CD4-positive, alpha-beta memory T cell (primary cell): ENCODE results near the gene BBS2. TPM values are rescaled to one million over a fixed set of nuclear protein-coding genes. Genes with fewer than 3 reads are reported as not detected.

Experiments
- CTCF ChIA-PET: fragments of 350-600 bp; sonication (Branson Sonifier 250); formaldehyde crosslinking; loops from one replicate; lab custom pipeline; 2021; ENCODE audit warnings: inconsistent platforms; ENCODE audit not compliant: partially characterized antibody; lab: Charles Lee
- POLR2A ChIA-PET: fragments of 350-600 bp; sonication (Branson Sonifier 250); formaldehyde crosslinking; loops from one replicate; lab custom pipeline; 2021; ENCODE audit not compliant: partially characterized antibody; lab: Charles Lee
- DNase-seq, 5 donors: peaks; one replicate each; pipeline versions ENCODE4 v3.0.0 to v3.0.0-alpha.2; 2020 to 2022; ENCODE audit warnings: mixed read lengths in 1 of 5
- H3K27ac ChIP-seq: one replicate; pipeline ENCODE4 v1.7.0; 2013; ENCODE audit warnings: low read depth, low read length
- H3K27me3 ChIP-seq: 2 replicates; pipeline ENCODE4 v1.7.0; 2013; ENCODE audit warnings: mild to moderate bottlenecking, low read length, moderate library complexity; ENCODE audit not compliant: insufficient read depth
- H3K36me3 ChIP-seq: 2 replicates; pipeline ENCODE4 v1.7.0; 2013; ENCODE audit warnings: mild to moderate bottlenecking, low read length, moderate library complexity; ENCODE audit not compliant: insufficient read depth
- H3K4me1 ChIP-seq: 2 replicates; pipeline ENCODE4 v1.7.0; 2013; ENCODE audit warnings: mild to moderate bottlenecking, low read length, moderate library complexity; ENCODE audit not compliant: insufficient read depth
- H3K4me3 ChIP-seq, 2 donors: one replicate each; pipeline ENCODE4 v1.7.0; 2013; ENCODE audit warnings: low read length in 2 of 2, mild to moderate bottlenecking in 1 of 2
- H3K9me3 ChIP-seq, 2 donors: one replicate each; pipeline ENCODE4 v1.7.0; 2013; ENCODE audit warnings: low read length in 2 of 2, control low read depth in 1 of 2; ENCODE audit not compliant: control insufficient read depth in 1 of 2
- H3K27ac Mint-ChIP-seq, 7 donors: one replicate each; pipeline ENCODE4 v1.8.0; 2020 to 2021; ENCODE audit warnings: mixed read lengths in 7 of 7, mild to moderate bottlenecking in 6 of 7, inconsistent platforms in 3 of 7, moderate library complexity in 3 of 7
- H3K27me3 Mint-ChIP-seq, 2 donors: one replicate each; pipeline ENCODE4 v1.8.0; 2020 to 2021; ENCODE audit warnings: mixed read lengths in 2 of 2
- H3K36me3 Mint-ChIP-seq, 2 donors: one replicate each; pipeline ENCODE4 v1.8.0; 2020 to 2021; ENCODE audit warnings: mixed read lengths in 2 of 2, inconsistent platforms in 1 of 2, mild to moderate bottlenecking in 1 of 2
- H3K4me1 Mint-ChIP-seq, 4 donors: one replicate each; pipeline ENCODE4 v1.8.0; 2020 to 2021; ENCODE audit warnings: mixed read lengths in 4 of 4, mild to moderate bottlenecking in 1 of 4
- H3K4me3 Mint-ChIP-seq, 8 donors: one replicate each; pipeline ENCODE4 v1.8.0; 2020 to 2021; ENCODE audit warnings: mixed read lengths in 8 of 8, mild to moderate bottlenecking in 7 of 8, moderate library complexity in 6 of 8, inconsistent platforms in 3 of 8
- H3K9me3 Mint-ChIP-seq, 8 donors: one replicate each; pipeline ENCODE4 v1.8.0; 2020 to 2021; ENCODE audit warnings: mixed read lengths in 8 of 8, mild to moderate bottlenecking in 5 of 8, inconsistent platforms in 3 of 8, moderate library complexity in 1 of 8
- intact Hi-C: fragments of 100-400 bp; cut with micrococcal nuclease; formaldehyde crosslinking; loops from one replicate; pipeline ENCODE4 v1.15.1; 2023
- polyA plus RNA-seq, 2 donors: library from polyadenylated mRNA; unstranded; fragments of 300-500 nt; fragmentation: Illumina TruSeq; gene quantifications; one replicate each; pipeline ENCODE4 v1.2.3, GENCODE V29; 2021
- total RNA-seq, 2 experiments: library from RNA; stranded (reverse); gene quantifications; one replicate each; pipeline ENCODE4 v1.2.3, GENCODE V29; 2021

The BBS2 gene
- total and polyA plus RNA-seq, 4 experiments from 2014 or later: 36.6 to 96.0 (median 67.5) TPM

- Histone ChIP-seq H3K27me3 (no peaks in the 10 kb centered on the region), H3K9me3 (no peaks in the 10 kb centered on the region), H3K4me1 (no peaks in the 10 kb centered on the region), H3K27ac (no peak overlapping the region), H3K36me3 (peaks cover 25% of the 10 kb centered on the region), H3K4me3 (no peak overlapping the region)
- H3K27ac Mint-ChIP-seq: peak overlapping the region in 1 of 7 donors; percentile 18
- peaks cover 35 to 63% of the 10 kb centered on the region in 2 donors for H3K36me3 Mint-ChIP-seq
- no peak overlapping the region for H3K4me3 Mint-ChIP-seq
- ChIA-PET POLR2A (no interaction called here), CTCF (no interaction called here)
- H3K9me3 Mint-ChIP-seq: no peaks in the 10 kb centered on the region
- DNase-seq: no peak
- no peaks in the 10 kb centered on the region for H3K27me3 Mint-ChIP-seq
- intact Hi-C loops: no loop called here
- H3K4me1 Mint-ChIP-seq: peaks cover 0 to 5% (median 2%) of the 10 kb centered on the region in 4 donors
Observed at GRCh38 chr16:56436258-56436657, 83.6 kb downstream of the BBS2 start.

Other genes starting within 250 kb of the BBS2 start
- gene AMFR, start 94.5 kb downstream of the BBS2 start, total RNA-seq: 10 to 100 TPM; 59.8 to 67.6 TPM
- 10 to 100 TPM; 45.7 to 61.0 TPM for gene AMFR, start 94.5 kb downstream of the BBS2 start, polyA plus RNA-seq
- gene NUDT21, start 68.7 kb downstream of the BBS2 start, total RNA-seq: 100 to 1,000 TPM; 109 to 110 TPM
- gene NUDT21, start 68.7 kb downstream of the BBS2 start, polyA plus RNA-seq: 10 to 100 TPM; 78.3 to 98.4 TPM
- gene OGFOD1, start 68.5 kb downstream of the BBS2 start, total RNA-seq: 10 to 100 TPM; 42.7 to 47.2 TPM
- 100 to 1,000 TPM; 115 to 151 TPM for gene OGFOD1, start 68.5 kb downstream of the BBS2 start, polyA plus RNA-seq
- gene MT4, start 45.0 kb upstream of the BBS2 start, total RNA-seq: not detected
- not detected for gene MT4, start 45.0 kb upstream of the BBS2 start, polyA plus RNA-seq
- not detected for gene MT3, start 69.5 kb upstream of the BBS2 start, total RNA-seq
- 1 to 10 TPM in 1 of 2 donors, not detected in 1; 1.1 TPM for gene MT3, start 69.5 kb upstream of the BBS2 start, polyA plus RNA-seq
- 10 to 100 TPM; 15.8 to 17.7 TPM for gene MT2A, start 88.6 kb upstream of the BBS2 start, total RNA-seq
- gene MT2A, start 88.6 kb upstream of the BBS2 start, polyA plus RNA-seq: 100 to 1,000 TPM in 1 of 2 donors, 10 to 100 TPM in 1; 87.5 to 226 TPM
- gene MT1E, start 105.8 kb upstream of the BBS2 start, total RNA-seq: not detected
- 10 to 100 TPM in 1 of 2 donors, 1 to 10 TPM in 1; 6.8 to 16.0 TPM for gene MT1E, start 105.8 kb upstream of the BBS2 start, polyA plus RNA-seq
- not detected for gene MT1M, start 112.6 kb upstream of the BBS2 start, total RNA-seq
- not detected for gene MT1M, start 112.6 kb upstream of the BBS2 start, polyA plus RNA-seq
- not detected for gene MT1A, start 118.6 kb upstream of the BBS2 start, total RNA-seq
- not detected for gene MT1A, start 118.6 kb upstream of the BBS2 start, polyA plus RNA-seq
- not detected for gene MT1B, start 131.9 kb upstream of the BBS2 start, total RNA-seq
- gene MT1B, start 131.9 kb upstream of the BBS2 start, polyA plus RNA-seq: not detected
- gene MT1F, start 137.9 kb upstream of the BBS2 start, total RNA-seq: 10 to 100 TPM in 1 of 2 experiments, 1 to 10 TPM in 1; 8.3 to 12.9 TPM
- 10 to 100 TPM; 12.0 to 28.9 TPM for gene MT1F, start 137.9 kb upstream of the BBS2 start, polyA plus RNA-seq
- gene MT1G, start 148.0 kb upstream of the BBS2 start, total RNA-seq: not detected
- 1 to 10 TPM in 1 of 2 donors, not detected in 1; 1.3 TPM for gene MT1G, start 148.0 kb upstream of the BBS2 start, polyA plus RNA-seq
- gene MT1H, start 149.8 kb upstream of the BBS2 start, total RNA-seq: under 1 TPM in 1 of 2 experiments, not detected in 1; 0.78 TPM
- gene MT1H, start 149.8 kb upstream of the BBS2 start, polyA plus RNA-seq: not detected
- gene MT1X, start 162.4 kb upstream of the BBS2 start, total RNA-seq: 10 to 100 TPM; 21.0 to 23.7 TPM
- 100 to 1,000 TPM in 1 of 2 donors, 10 to 100 TPM in 1; 76.0 to 146 TPM for gene MT1X, start 162.4 kb upstream of the BBS2 start, polyA plus RNA-seq
- 10 to 100 TPM; 48.0 to 56.5 TPM for gene NUP93, start 210.1 kb upstream of the BBS2 start, total RNA-seq
- gene NUP93, start 210.1 kb upstream of the BBS2 start, polyA plus RNA-seq: 10 to 100 TPM; 63.1 to 73.2 TPM